HepG2 (cell line): Measurements from ENCODE around the gene PSMC3IP. TPM values are rescaled to one million over a fixed set of nuclear protein-coding genes. Genes with fewer than 3 reads are reported as not detected.

ENCODE experiments used
- HNRNPUL1 ChIP-seq: fragments of 200-400 bp; formaldehyde crosslinking; IDR thresholded peaks from 2 replicates; pipeline ENCODE4 v1.6.1; 2017; ENCODE audit warnings: low read depth, mild to moderate bottlenecking, low read length, moderate library complexity
- KDM5B ChIP-seq: sonication (generic); formaldehyde crosslinking; IDR thresholded peaks from 2 replicates; pipeline ENCODE4 v1.4.0; 2020; ENCODE audit warnings: missing genetic modification reagents, mild to moderate bottlenecking, borderline replicate concordance
- KMT2A ChIP-seq: sonication (generic); formaldehyde crosslinking; IDR thresholded peaks from 2 replicates; pipeline ENCODE4 v1.4.0; 2020; ENCODE audit warnings: missing genetic modification reagents
- NFKB2 ChIP-seq: sonication (generic); formaldehyde crosslinking; IDR thresholded peaks from 2 replicates; pipeline ENCODE4 v1.4.0; 2020; ENCODE audit warnings: missing genetic modification reagents, borderline replicate concordance
- PAX8 ChIP-seq: sonication (generic); formaldehyde crosslinking; IDR thresholded peaks from 2 replicates; pipeline ENCODE4 v1.8.0; 2022; ENCODE audit warnings: mild to moderate bottlenecking, missing genetic modification reagents, borderline replicate concordance
- PHF21A ChIP-seq: sonication (generic); formaldehyde crosslinking; IDR thresholded peaks from 2 replicates; pipeline ENCODE4 v1.5.0; 2020; ENCODE audit warnings: mild to moderate bottlenecking, missing genetic modification reagents
- RCOR2 ChIP-seq: IDR thresholded peaks from 2 replicates; pipeline ENCODE4 v1.6.1; 2016; ENCODE audit warnings: missing biosample characterization, missing genetic modification reagents
- TMF1 ChIP-seq: sonication (generic); formaldehyde crosslinking; IDR thresholded peaks from 2 replicates; pipeline ENCODE4 v1.8.1; 2022; ENCODE audit warnings: low read depth, missing genetic modification reagents
- ZBTB7B ChIP-seq: sonication (generic); formaldehyde crosslinking; IDR thresholded peaks from 2 replicates; pipeline ENCODE4 v1.4.0; 2020; ENCODE audit warnings: missing genetic modification reagents
- polyA plus RNA-seq, 8 experiments: library from polyadenylated mRNA; depleted of rRNA in 3 of 8; stranded (reverse) in 7 of 8; unstranded in 1 of 8; fragments of >200 nt; fragmentation: Illumina TruSeq in 4 of 8; extraction: Trizol in 4 of 8; gene quantifications; 2 replicates each; pipeline versions ENCODE4 v1.2.1 to v1.2.3, GENCODE V29; 2011 to 2016; ENCODE audit warnings: low read depth in 4 of 8, missing spikeins in 1 of 8, mixed read lengths in 1 of 8; ENCODE audit not compliant: insufficient read depth in 1 of 8
- total RNA-seq, 5 experiments: library from RNA; depleted of rRNA; stranded (reverse); fragments of >200 nt; fragmentation: Illumina TruSeq; extraction: Trizol; gene quantifications; 2 replicates each; pipeline ENCODE4 v1.2.3, GENCODE V29; 2016; ENCODE audit warnings: low read depth in 1 of 5
- TF ChIP-seq, protein P1 (sequence below): sonication (generic); formaldehyde crosslinking; IDR thresholded peaks from 2 replicates; pipeline ENCODE4 v1.4.0; 2020; ENCODE audit warnings: missing genetic modification reagents, borderline replicate concordance
- TF ChIP-seq, protein P2 (sequence below): sonication (generic); formaldehyde crosslinking; IDR thresholded peaks from 2 replicates; pipeline ENCODE4 v1.4.0; 2020; ENCODE audit warnings: missing genetic modification reagents, mild to moderate bottlenecking, borderline replicate concordance
- TF ChIP-seq, protein P3 (sequence below): sonication (generic); formaldehyde crosslinking; IDR thresholded peaks from 2 replicates; pipeline ENCODE4 v1.9.0; 2021; ENCODE audit warnings: missing genetic modification reagents, mild to moderate bottlenecking, borderline replicate concordance
- TF ChIP-seq, protein P4 (sequence below): sonication (generic); formaldehyde crosslinking; conservative IDR thresholded peaks from 2 replicates; pipeline ENCODE4 v1.4.0; 2020; ENCODE audit warnings: missing genetic modification reagents
- TF ChIP-seq, protein P5 (sequence below): sonication (generic); formaldehyde crosslinking; IDR thresholded peaks from 2 replicates; pipeline ENCODE4 v1.5.1; 2020; ENCODE audit warnings: missing genetic modification reagents, mild to moderate bottlenecking, borderline replicate concordance
- TF ChIP-seq, protein P6 (sequence below): IDR thresholded peaks from 2 replicates; pipeline ENCODE4 v1.6.1; 2012; ENCODE audit warnings: low read length, improper control_type of control experiment

PSMC3IP gene
- total and polyA plus RNA-seq, 2 of the 13 experiments (the other 11 are each of a cell fraction or from before 2014, with no cell fraction given): 6.5 to 22.4 TPM

DNA sequence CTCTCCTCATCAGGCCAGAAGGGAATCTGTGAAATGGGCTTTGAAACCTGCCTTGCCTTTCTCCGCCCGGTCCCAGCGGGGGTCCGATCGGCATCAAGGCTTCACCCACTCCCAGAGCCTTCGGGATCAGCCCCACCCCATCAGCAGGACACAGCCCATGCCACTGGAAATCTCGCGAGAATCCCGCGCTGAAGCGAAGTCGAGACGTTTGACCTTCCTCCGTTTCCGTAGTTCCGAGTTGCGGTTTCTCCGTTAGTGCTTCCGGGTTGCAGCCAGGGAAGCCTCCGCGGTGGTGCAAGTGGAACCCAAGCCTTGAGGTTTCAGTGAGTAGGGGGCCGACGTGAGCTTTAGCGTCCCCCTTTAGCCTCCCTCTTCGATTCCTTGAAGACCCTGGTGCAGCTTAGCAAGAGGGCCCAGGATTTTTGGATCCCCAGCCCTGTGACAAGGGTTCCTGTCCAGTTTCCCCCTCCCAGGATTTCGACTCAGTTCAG lies 15.6 kb downstream of the PSMC3IP start, which contains the start of gene COASY (continued):
- TF ChIP-seq, protein P1, sequence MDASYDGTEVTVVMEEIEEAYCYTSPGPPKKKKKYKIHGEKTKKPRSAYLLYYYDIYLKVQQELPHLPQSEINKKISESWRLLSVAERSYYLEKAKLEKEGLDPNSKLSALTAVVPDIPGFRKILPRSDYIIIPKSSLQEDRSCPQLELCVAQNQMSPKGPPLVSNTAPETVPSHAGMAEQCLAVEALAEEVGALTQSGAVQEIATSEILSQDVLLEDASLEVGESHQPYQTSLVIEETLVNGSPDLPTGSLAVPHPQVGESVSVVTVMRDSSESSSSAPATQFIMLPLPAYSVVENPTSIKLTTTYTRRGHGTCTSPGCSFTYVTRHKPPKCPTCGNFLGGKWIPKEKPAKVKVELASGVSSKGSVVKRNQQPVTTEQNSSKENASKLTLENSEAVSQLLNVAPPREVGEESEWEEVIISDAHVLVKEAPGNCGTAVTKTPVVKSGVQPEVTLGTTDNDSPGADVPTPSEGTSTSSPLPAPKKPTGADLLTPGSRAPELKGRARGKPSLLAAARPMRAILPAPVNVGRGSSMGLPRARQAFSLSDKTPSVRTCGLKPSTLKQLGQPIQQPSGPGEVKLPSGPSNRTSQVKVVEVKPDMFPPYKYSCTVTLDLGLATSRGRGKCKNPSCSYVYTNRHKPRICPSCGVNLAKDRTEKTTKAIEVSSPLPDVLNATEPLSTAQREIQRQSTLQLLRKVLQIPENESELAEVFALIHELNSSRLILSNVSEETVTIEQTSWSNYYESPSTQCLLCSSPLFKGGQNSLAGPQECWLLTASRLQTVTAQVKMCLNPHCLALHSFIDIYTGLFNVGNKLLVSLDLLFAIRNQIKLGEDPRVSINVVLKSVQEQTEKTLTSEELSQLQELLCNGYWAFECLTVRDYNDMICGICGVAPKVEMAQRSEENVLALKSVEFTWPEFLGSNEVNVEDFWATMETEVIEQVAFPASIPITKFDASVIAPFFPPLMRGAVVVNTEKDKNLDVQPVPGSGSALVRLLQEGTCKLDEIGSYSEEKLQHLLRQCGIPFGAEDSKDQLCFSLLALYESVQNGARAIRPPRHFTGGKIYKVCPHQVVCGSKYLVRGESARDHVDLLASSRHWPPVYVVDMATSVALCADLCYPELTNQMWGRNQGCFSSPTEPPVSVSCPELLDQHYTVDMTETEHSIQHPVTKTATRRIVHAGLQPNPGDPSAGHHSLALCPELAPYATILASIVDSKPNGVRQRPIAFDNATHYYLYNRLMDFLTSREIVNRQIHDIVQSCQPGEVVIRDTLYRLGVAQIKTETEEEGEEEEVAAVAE (CRISPR knock-in tag): peak; percentile 91
- TF ChIP-seq, protein P2, sequence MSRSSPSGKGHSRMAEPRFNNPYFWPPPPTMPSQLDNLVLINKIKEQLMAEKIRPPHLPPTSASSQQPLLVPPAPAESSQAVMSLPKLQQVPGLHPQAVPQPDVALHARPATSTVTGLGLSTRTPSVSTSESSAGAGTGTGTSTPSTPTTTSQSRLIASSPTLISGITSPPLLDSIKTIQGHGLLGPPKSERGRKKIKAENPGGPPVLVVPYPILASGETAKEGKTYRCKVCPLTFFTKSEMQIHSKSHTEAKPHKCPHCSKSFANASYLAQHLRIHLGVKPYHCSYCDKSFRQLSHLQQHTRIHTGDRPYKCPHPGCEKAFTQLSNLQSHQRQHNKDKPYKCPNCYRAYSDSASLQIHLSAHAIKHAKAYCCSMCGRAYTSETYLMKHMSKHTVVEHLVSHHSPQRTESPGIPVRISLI (CRISPR knock-in tag): peak; percentile 1; the same call in 1 of the 2 replicates
- TF ChIP-seq RCOR2 (peak; percentile 77), ZBTB7B (CRISPR knock-in tag) (no peak; the same call in 1 of the 2 replicates), PAX8 (CRISPR knock-in tag) (0 out of 2 replicates have a peak, but pooled peaks have one; percentile 13), NFKB2 (CRISPR knock-in tag) (0 out of 2 replicates have a peak, but pooled peaks have one; percentile 20), HNRNPUL1 (no peak), TMF1 (CRISPR knock-in tag) (no peak), PHF21A (CRISPR knock-in tag) (peak; percentile 85; the same call in 1 of the 2 replicates), KMT2A (CRISPR knock-in tag) (peak; percentile 93; the same call in 1 of the 2 replicates), KDM5B (CRISPR knock-in tag) (0 out of 2 replicates have a peak, but pooled peaks have one; percentile 11)
- TF ChIP-seq, protein P3, sequence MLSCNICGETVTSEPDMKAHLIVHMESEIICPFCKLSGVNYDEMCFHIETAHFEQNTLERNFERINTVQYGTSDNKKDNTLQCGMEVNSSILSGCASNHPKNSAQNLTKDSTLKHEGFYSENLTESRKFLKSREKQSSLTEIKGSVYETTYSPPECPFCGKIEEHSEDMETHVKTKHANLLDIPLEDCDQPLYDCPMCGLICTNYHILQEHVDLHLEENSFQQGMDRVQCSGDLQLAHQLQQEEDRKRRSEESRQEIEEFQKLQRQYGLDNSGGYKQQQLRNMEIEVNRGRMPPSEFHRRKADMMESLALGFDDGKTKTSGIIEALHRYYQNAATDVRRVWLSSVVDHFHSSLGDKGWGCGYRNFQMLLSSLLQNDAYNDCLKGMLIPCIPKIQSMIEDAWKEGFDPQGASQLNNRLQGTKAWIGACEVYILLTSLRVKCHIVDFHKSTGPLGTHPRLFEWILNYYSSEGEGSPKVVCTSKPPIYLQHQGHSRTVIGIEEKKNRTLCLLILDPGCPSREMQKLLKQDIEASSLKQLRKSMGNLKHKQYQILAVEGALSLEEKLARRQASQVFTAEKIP (CRISPR knock-in tag): no peak
- TF ChIP-seq, protein P4, sequence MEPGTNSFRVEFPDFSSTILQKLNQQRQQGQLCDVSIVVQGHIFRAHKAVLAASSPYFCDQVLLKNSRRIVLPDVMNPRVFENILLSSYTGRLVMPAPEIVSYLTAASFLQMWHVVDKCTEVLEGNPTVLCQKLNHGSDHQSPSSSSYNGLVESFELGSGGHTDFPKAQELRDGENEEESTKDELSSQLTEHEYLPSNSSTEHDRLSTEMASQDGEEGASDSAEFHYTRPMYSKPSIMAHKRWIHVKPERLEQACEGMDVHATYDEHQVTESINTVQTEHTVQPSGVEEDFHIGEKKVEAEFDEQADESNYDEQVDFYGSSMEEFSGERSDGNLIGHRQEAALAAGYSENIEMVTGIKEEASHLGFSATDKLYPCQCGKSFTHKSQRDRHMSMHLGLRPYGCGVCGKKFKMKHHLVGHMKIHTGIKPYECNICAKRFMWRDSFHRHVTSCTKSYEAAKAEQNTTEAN (CRISPR knock-in tag): peak; percentile 60
- TF ChIP-seq, protein P5, sequence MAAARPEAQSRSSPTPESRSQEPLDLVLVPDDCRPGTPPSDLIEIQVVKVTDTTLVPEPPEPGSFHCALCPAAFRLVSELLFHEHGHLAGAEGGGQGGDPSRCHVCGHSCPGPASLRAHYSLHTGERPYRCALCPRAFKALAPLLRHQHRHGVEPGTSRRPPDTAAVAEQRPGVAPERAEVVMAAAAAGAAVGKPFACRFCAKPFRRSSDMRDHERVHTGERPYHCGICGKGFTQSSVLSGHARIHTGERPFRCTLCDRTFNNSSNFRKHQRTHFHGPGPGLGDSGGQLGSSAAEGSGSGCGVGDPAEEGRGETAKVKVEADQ (CRISPR knock-in tag): no peak
- TF ChIP-seq, protein P6, sequence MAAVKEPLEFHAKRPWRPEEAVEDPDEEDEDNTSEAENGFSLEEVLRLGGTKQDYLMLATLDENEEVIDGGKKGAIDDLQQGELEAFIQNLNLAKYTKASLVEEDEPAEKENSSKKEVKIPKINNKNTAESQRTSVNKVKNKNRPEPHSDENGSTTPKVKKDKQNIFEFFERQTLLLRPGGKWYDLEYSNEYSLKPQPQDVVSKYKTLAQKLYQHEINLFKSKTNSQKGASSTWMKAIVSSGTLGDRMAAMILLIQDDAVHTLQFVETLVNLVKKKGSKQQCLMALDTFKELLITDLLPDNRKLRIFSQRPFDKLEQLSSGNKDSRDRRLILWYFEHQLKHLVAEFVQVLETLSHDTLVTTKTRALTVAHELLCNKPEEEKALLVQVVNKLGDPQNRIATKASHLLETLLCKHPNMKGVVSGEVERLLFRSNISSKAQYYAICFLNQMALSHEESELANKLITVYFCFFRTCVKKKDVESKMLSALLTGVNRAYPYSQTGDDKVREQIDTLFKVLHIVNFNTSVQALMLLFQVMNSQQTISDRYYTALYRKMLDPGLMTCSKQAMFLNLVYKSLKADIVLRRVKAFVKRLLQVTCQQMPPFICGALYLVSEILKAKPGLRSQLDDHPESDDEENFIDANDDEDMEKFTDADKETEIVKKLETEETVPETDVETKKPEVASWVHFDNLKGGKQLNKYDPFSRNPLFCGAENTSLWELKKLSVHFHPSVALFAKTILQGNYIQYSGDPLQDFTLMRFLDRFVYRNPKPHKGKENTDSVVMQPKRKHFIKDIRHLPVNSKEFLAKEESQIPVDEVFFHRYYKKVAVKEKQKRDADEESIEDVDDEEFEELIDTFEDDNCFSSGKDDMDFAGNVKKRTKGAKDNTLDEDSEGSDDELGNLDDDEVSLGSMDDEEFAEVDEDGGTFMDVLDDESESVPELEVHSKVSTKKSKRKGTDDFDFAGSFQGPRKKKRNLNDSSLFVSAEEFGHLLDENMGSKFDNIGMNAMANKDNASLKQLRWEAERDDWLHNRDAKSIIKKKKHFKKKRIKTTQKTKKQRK: no peak
